ENCODE results near the gene DCP1B.

Gene DCP1B

DNA sequence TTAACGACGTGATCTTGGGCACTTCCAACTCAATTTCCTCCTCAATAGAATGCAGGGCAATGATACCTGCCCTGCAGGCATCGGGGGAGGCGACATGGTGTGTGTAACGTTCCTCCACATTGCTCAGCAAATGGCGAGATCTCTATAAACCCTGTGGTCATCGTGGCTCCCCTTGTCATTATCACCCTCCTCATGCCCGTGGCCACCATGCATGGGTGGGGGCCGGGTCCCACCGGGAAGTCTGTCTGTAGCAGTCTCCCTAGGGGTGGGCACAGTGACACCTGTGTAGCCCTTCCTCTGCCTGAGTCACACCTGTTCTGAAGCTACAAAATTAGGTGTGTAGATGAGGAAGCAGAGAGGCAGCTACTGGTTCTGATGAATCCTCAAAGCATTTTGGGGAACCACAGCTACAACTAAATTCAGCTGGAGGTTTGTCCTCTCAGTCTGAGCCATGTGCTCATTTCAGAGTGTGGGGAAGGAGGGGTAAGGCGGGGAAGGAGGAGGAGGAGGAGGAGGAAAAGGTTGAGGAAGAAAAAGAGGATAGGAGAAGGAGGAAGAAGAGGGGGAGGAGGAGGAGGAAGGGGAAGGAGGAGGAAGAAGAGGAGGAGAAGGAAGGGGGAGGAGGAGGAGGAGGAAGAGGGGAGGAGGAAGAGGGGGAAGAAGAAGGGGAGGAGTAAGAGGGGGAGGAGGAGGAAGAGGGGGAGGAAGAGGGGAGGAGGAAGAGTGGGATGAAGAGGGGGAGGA, 74.8 kb downstream of the DCP1B start:
- TF ChIP-seq, protein P1, sequence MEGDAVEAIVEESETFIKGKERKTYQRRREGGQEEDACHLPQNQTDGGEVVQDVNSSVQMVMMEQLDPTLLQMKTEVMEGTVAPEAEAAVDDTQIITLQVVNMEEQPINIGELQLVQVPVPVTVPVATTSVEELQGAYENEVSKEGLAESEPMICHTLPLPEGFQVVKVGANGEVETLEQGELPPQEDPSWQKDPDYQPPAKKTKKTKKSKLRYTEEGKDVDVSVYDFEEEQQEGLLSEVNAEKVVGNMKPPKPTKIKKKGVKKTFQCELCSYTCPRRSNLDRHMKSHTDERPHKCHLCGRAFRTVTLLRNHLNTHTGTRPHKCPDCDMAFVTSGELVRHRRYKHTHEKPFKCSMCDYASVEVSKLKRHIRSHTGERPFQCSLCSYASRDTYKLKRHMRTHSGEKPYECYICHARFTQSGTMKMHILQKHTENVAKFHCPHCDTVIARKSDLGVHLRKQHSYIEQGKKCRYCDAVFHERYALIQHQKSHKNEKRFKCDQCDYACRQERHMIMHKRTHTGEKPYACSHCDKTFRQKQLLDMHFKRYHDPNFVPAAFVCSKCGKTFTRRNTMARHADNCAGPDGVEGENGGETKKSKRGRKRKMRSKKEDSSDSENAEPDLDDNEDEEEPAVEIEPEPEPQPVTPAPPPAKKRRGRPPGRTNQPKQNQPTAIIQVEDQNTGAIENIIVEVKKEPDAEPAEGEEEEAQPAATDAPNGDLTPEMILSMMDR (conservative IDR thresholded peaks at IDR 0.05; ENCODE audit: low read depth) = no peak
- DNase-seq (ENCODE audit: low spot score) = no peak
- no peak overlapping the region for H3K27ac ChIP-seq
- POLR2A ChIA-PET (ENCODE audit: low non-redundant PET) = no interaction called here
- CTCF ChIA-PET = interaction anchor here (1.3 kb wide), 1 partner anchor 10 kb away, joined by 4 read pairs; no protein-coding TSS in a partner anchor

DNA sequence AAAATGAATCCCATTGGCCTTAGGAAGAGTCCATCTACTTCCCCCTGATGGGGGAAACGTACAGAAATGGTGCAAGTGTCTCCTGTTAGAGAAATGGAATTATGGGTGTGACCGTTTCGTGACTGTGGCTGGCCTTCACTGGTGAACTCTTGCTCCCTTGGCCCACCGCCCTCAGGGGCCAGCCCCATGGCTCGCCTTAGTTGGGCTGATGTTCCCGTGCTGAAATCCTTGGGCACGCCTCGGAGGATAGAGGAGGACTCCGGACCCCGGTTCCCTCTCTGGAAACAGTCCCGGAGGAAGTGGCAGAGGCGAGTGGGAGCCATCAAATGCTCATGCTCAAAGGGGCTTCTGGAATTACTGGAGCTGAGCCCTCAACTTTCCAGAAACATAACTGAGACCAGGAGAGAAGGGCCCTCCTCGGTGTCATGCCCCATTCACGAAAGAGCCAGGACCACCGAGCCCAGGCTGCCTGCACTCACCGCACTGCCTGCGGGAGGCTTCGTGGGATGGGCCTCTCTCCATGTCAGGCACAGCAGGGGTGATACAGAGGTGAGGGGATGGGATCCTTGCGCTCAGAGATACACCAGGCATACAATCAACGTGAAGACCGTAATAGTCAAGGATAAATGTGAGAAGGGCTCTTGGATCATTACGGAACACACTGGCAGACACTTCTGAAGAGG, 75.7 kb downstream of the DCP1B start:
- no peak for DNase-seq (ENCODE audit: low spot score)
- POLR2A ChIA-PET (ENCODE audit: low non-redundant PET) = no interaction called here
- TF ChIP-seq, protein P1 (conservative IDR thresholded peaks at IDR 0.05; ENCODE audit: low read depth) = no peak
- CTCF ChIA-PET = interaction anchor here (1.3 kb wide), 1 partner anchor 11 kb away, joined by 4 read pairs; no protein-coding TSS in a partner anchor
- no peak overlapping the region for H3K27ac ChIP-seq

DNA sequence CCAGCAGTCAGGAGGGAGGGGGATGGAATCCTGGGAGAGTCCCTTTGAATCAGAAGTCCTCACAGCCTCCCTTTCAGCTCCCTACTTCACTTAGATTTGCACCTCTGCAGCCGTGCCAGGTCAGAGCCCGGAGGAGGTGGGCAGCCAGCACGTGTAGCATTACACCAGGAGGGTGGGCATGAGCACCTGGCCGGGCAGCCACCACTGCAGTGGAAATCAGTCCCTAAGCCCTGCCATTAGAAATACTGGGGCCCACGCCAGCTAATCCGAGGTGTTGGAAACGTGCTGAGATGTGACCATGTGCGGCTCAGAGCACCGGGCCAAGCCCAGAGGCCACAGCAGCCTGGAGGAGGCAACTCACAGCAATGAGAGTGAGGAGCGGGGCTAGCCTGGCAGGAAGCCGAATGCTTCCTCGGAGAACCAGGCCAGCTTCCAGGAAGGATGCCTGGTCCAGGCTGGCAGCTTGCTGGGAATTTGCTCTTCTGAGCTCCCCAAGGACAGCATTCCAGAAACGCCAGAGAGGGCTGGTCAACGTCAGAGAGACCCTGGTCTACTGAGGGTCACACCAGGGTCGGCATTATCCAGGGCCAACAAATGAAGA, 76.4 kb downstream of the DCP1B start:
- CTCF ChIA-PET = interaction anchor here (0.6 to 1.0 kb wide), 2 partner anchors 275 to 401 kb away, joined by 3 to 5 read pairs; no protein-coding TSS in a partner anchor
- POLR2A ChIA-PET (ENCODE audit: low non-redundant PET) = no interaction called here
- TF ChIP-seq, protein P1 (conservative IDR thresholded peaks at IDR 0.05; ENCODE audit: low read depth) = no peak
- H3K27ac ChIP-seq = no peak overlapping the region
- no peak for DNase-seq (ENCODE audit: low spot score)

DNA sequence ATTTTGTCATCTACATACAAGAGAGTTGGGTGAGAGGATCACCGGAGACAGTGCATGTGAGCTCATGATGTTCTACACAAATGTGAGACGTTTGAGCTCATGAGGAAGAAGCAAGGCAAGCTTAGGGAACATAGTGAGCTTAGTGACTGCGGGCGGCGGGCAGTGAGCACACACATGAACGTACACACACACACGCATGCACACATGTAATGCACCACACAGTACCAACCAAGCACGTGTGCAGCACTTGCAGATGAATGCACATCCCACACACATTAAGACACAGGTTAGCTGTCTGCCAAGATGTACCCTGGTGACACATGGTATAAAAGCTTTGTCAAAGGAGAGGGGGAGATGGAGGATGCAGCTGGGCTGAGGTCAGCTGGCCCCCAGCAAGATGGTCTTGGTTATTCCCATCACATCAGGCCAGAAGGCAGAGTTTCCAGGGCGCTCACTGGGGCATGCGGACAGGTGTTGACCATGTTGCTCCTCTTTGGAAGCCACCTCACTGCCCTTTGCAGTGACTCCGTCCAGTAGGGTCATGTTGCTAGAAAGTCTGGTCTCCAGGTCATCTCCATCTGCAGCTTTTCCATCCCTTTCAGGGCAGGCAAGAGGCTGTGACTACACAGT, 77.1 kb downstream of the DCP1B start:
- no peak overlapping the region for H3K27ac ChIP-seq
- DNase-seq (ENCODE audit: low spot score) = no peak
- POLR2A ChIA-PET (ENCODE audit: low non-redundant PET) = no interaction called here
- TF ChIP-seq, protein P1 (conservative IDR thresholded peaks at IDR 0.05; ENCODE audit: low read depth) = no peak
- CTCF ChIA-PET = interaction anchor here (0.6 to 1.0 kb wide), 2 partner anchors 274 to 402 kb away, joined by 3 to 5 read pairs; no protein-coding TSS in a partner anchor

DNA sequence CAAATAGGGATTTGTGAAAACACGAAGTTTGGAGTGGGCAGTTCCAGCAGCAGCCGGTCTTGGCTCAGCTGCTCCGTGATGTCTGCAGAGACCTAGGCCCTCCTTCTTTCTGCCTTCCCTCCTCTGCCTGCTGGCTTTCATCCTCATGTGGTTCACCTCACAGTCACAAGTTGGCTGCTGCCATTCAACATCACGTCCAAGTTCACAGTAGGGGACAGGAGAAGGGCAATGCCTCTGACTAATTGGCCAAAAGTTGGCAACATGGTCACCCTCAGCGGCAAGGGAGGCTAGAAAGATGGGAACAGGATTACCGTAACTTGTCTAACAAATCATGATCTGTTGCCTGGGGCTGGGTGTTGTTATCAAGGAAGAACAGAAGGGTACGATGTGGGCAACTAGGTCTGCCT, 78.0 kb downstream of the DCP1B start:
- TF ChIP-seq, protein P1 (conservative IDR thresholded peaks at IDR 0.05; ENCODE audit: low read depth) = no peak
- no peak overlapping the region for H3K27ac ChIP-seq
- POLR2A ChIA-PET (ENCODE audit: low non-redundant PET) = no interaction called here
- no peak for DNase-seq (ENCODE audit: low spot score)
- CTCF ChIA-PET = no interaction called here

DNA sequence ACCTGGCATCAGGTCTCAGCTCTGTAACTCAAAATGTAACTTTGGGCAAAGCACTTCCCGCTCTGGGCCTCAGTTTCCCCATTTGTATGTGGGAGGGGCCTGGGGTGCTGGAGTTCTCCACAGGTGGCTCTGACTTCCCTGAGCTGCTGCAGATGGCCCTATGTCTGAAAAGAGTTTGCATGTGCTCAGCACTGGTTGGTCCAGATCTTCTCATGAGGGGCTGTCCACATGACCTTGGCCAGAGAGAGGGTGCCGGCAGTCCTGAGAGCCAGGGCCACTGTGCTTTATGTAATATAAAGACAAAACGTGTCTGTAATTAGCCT, 78.6 kb downstream of the DCP1B start:
- H3K27ac ChIP-seq = no peak overlapping the region
- ChIA-PET CTCF (no interaction called here), POLR2A (ENCODE audit: low non-redundant PET) (no interaction called here)
- TF ChIP-seq, protein P1 (conservative IDR thresholded peaks at IDR 0.05; ENCODE audit: low read depth) = no peak
- DNase-seq (ENCODE audit: low spot score) = no peak
